Measurements from ENCODE around the gene NEURL4. TPM values are rescaled to one million over a fixed set of nuclear protein-coding genes. Genes with fewer than 3 reads are reported as not detected.
A peak's percentile ranks its signal among the peaks of the same experiment; 100 is the strongest.

Gene NEURL4
- total and polyA plus RNA-seq, 9 donors: 9.6 to 48.0 (median 38.6) TPM

DNA sequence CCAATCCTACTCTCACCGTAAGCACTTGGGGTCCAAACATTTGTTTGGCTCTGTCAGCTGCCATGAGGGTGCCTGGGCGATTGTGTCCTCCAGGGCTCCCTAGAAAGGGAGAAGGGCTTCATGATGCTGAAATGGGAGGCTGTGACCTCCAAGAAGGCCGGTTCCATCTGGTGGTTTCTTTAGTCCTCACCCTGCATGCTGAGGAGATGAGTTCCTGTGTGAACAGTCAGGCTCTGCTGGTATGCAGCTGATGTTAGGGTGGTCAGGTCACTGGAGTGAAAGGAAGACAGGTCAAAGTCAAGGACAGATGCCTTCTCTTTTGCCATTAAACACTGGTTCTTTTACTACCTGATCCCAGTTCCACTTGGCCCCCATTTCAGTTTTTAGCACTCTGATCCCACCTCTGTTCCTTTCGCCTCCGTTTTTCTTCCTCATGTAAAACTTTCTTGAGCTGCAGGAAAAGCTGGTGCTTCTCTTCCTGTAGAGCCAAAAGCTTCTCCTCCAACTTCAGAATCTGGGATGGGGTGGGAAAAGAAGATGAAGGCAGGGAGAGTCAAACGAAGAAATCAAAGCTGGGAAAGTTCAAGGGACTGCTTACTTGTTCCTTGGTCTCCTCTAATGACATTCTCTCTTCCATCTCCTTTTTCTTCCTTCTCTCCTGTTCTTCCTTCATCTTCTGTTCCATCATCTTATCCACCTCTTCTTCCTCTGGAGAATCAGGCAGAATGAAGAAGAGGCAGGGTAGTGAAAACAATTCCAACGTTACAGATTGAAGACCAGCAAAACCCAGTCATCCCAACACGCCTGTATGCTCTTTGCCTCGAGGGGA, 15.0 kb downstream of the NEURL4 start:
- Histone ChIP-seq H3K4me1 (ENCODE audit: insufficient read depth) (peaks cover 10% of the 10 kb centered on the region), H3K36me3 (no peaks in the 10 kb centered on the region), H3K27ac (peak overlapping the region; percentile 78 to 81), H3K9me3 (no peaks in the 10 kb centered on the region), H3K4me3 (peak overlapping the region; percentile 84), H3K27me3 (no peaks in the 10 kb centered on the region)
- no peak for DNase-seq
- intact Hi-C loops (cut with DNase I): no loop called here
- TF ChIP-seq, protein P1, sequence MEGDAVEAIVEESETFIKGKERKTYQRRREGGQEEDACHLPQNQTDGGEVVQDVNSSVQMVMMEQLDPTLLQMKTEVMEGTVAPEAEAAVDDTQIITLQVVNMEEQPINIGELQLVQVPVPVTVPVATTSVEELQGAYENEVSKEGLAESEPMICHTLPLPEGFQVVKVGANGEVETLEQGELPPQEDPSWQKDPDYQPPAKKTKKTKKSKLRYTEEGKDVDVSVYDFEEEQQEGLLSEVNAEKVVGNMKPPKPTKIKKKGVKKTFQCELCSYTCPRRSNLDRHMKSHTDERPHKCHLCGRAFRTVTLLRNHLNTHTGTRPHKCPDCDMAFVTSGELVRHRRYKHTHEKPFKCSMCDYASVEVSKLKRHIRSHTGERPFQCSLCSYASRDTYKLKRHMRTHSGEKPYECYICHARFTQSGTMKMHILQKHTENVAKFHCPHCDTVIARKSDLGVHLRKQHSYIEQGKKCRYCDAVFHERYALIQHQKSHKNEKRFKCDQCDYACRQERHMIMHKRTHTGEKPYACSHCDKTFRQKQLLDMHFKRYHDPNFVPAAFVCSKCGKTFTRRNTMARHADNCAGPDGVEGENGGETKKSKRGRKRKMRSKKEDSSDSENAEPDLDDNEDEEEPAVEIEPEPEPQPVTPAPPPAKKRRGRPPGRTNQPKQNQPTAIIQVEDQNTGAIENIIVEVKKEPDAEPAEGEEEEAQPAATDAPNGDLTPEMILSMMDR (IDR thresholded peaks at IDR 0.05): no peak
- no peak for TF ChIP-seq EP300 (IDR thresholded peaks at IDR 0.05)
- no peak for TF ChIP-seq POLR2A (IDR thresholded peaks at IDR 0.05)
- 38 to 42% (median 41%) methylated on average over 9 of the region's 9 CpGs for WGBS, 3 donors

DNA sequence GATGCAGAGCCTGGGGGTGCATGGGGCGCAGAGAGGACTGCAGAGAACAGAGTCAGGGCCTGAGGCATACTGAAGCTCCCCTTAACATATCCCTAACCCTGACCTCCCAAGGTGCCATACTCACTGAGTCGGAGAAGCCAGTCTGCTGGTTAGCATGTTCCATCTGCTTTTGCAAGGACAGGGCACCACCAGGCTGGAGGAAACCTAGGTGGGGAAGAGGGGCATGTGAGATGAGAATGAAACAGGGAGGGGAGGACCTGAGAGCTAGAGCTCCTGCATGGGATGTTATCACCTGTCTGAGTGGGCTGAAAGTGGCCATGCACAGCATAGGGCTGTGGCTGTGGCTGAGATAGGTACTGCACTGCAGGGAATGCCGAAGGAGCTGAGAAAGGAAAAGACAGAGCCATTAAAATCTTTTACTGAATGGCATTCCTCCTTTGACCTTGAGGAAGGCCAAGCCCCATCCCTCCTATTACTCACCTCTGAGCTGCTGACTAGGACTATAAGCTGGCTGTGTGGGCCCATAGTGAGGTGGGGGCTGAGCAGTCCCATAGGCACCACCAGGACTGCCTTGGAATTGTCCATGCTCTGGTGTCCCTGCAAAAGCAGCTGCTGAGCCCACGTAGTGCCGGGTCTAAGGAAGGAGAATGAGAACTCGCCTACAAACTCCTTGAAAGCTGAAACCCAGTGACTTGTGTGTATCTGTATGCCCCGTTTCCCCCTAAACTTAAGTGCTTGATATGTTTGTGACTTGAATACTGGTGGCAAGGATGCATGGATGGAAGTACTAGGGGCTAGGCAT, 15.8 kb downstream of the NEURL4 start:
- Histone ChIP-seq H3K27me3 (no peaks in the 10 kb centered on the region), H3K9me3 (no peaks in the 10 kb centered on the region), H3K4me3 (no peak overlapping the region), H3K4me1 (ENCODE audit: insufficient read depth) (peaks cover 13% of the 10 kb centered on the region), H3K27ac (no peak overlapping the region), H3K36me3 (no peaks in the 10 kb centered on the region)
- TF ChIP-seq POLR2A (IDR thresholded peaks at IDR 0.05) (no peak), EP300 (IDR thresholded peaks at IDR 0.05) (no peak)
- TF ChIP-seq, protein P1 (IDR thresholded peaks at IDR 0.05): no peak
- intact Hi-C loops (cut with DNase I): no loop called here
- DNase-seq: no peak
- WGBS, 3 donors: 73 to 77% (median 75%) methylated on average over 7 of the region's 7 CpGs

DNA sequence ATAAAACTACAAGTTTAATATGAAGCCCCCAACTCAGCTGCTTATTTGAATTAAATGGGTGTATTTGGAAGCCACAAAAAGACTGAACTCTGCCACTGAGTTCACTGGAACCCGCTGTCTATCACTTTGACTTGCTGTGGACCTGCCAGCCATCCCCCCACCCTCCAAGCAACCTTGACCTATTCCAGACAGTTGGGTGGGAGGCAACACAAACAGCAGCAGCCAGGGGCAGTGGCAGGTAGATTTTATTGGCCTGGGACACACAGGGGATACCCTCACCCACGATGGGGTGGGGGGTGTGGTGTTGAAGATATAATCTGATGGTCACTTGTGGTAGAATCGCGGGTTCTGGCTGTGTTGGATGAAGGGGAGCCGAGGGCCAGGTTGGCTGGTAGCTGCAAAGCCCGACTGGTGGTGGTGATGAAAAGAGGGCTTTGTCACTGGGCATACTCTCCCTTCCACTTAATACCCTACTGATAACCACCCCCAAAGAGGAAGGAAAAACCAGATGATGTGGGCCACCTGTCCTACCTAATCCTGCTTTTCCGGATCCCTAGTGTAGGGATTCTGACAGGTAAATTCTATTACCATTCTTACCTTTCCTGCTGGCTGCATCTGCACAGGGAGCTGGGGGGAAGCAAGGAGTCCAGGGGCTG, 16.6 kb downstream of the NEURL4 start:
- Histone ChIP-seq H3K27ac (no peak overlapping the region), H3K9me3 (no peaks in the 10 kb centered on the region), H3K4me3 (no peak overlapping the region), H3K4me1 (ENCODE audit: insufficient read depth) (peaks cover 13% of the 10 kb centered on the region), H3K36me3 (no peaks in the 10 kb centered on the region), H3K27me3 (no peaks in the 10 kb centered on the region)
- intact Hi-C loops (cut with DNase I): no loop called here
- 57 to 70% (median 59%) methylated on average over 7 of the region's 7 CpGs for WGBS, 3 donors
- DNase-seq: no peak
- no peak for TF ChIP-seq EP300 (IDR thresholded peaks at IDR 0.05)
- TF ChIP-seq, protein P1 (IDR thresholded peaks at IDR 0.05): no peak
- no peak for TF ChIP-seq POLR2A (IDR thresholded peaks at IDR 0.05)

DNA sequence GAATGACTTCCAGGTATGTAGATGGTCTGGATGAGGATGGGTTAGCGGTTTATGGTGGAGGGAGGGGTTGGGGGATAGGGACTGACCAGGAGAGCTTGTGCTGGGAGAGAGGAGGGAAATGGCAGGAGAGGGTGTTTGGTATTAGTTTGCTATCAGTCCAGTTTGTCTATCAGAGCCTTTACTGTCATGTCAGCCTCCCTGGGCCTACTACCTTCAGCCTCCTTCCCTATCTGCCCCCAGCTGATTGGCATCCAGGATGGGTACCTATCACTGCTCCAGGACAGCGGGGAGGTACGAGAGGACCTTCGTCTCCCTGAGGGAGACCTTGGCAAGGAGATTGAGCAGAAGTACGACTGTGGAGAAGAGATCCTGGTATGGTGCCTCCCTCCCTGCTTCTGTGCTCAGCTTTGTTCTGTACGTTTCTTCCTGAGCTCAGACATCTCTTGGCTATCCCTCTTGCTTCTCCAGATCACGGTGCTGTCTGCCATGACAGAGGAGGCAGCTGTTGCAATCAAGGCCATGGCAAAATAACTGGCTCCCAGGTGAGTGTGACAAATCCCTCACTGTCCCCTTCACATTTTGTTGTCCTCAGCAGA, 17.9 kb downstream of the NEURL4 start:
- H3K4me3 ChIP-seq: no peak overlapping the region
- TF ChIP-seq, protein P1 (IDR thresholded peaks at IDR 0.05): no peak
- TF ChIP-seq POLR2A (IDR thresholded peaks at IDR 0.05) (no peak), EP300 (IDR thresholded peaks at IDR 0.05) (no peak)
- H3K27me3 ChIP-seq: no peaks in the 10 kb centered on the region
- intact Hi-C loops (cut with DNase I): no loop called here
- H3K4me1 ChIP-seq (ENCODE audit: insufficient read depth): peaks cover 13% of the 10 kb centered on the region
- H3K36me3 ChIP-seq: no peaks in the 10 kb centered on the region
- DNase-seq: no peak
- WGBS, 3 donors: 65 to 69% (median 68%) methylated on average over 7 of the region's 7 CpGs
- no peak overlapping the region for H3K27ac ChIP-seq
- no peaks in the 10 kb centered on the region for H3K9me3 ChIP-seq
